Stimulated activated CD8-positive, alpha-beta memory T cell treated with anti-CD3 and anti-CD28 coated beads, Interleukin-2, amount 100 ng/mL, for 48 hours (primary cell): ENCODE measurements around the gene RAB6B.

Source experiments
- DNase-seq, 2 donors: peaks; one replicate each; pipeline ENCODE4 v3.0.0-alpha.2; 2020; ENCODE audit warnings: low read depth in 2 of 2

The RAB6B gene

DNA sequence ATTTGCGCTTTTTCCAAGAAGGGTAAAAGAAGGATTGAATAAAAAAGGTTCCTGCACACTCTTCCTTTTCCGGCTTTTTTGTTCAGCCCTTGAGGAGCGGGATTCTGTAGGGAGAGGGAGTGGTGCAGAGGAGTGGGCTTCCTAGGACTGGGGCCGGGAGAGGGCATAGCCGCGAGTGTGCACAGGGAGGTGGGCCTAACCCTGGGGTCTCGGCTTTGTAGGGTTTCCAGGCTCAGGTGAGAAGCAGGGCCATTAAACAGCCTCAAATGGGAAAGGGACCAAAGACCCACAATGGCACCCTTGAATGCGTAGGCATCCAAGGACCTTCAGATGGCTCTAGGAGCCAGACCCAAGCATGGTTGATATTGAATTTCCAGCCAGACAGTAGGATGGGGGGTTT lies 35.4 kb upstream of the RAB6B start:
- DNase-seq, result no peak

DNA sequence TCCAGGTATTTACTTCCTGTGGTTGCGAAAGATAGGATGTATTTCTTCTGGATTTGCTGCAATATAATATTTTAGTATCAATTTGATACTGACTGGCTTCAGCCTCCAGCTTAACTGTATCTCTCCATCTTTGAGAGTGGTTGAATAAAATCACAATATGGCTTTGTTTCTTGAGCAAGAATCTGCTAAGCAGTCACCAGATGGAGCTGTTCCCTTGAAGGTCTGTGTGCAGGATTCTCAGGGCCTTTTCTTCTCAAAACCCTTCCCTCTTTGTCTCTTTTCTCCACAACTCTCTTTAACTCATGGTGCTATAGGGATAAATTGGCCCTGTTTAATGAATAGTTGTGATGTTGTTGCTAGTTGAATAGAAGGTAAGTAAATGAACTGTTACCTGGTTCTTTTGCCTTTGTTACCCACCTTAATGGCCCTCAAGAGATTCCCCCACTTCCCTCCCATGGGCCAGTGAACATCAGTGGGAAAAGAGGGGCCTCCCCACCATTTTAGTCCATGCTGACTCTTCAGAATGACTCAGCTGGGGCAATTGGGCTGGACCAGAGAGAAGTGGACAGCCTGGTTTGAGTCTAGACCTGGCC lies 34.8 kb upstream of the RAB6B start:
- DNase-seq, result no peak

DNA sequence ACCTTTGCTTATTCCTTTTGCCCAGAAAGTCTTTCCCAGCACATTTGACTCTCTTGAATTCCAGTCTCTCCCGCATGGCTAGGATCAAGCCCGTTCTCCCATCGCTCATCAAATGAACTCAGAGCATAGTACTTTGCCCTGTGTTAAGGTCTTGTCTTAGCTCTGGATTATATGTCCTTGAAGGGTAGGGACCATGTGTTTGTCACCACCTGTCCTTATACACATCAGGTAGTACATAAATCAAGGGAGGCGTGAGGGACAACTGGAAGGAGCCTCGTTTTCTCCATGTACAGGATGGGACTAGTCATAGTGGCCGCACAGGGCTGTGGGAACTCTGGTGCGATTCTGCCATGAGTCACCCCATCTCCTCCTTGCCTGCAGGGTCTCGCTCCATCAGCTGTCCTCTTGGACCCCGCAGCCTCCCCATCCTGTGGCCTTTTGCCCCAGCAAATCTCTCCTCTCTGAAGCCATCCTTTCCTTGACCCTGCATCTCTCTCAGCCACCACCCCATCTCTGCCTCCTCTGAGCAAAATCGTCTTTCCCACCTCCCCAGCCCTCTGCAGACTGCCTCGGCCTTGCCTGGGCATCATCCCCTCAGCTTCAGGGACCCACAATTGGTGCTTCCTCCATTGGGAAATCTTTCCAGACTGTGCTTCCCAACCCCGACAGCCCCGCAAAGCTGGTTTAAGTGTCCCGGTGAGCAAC lies 33.4 kb upstream of the RAB6B start:
- DNase-seq, result no peak

DNA sequence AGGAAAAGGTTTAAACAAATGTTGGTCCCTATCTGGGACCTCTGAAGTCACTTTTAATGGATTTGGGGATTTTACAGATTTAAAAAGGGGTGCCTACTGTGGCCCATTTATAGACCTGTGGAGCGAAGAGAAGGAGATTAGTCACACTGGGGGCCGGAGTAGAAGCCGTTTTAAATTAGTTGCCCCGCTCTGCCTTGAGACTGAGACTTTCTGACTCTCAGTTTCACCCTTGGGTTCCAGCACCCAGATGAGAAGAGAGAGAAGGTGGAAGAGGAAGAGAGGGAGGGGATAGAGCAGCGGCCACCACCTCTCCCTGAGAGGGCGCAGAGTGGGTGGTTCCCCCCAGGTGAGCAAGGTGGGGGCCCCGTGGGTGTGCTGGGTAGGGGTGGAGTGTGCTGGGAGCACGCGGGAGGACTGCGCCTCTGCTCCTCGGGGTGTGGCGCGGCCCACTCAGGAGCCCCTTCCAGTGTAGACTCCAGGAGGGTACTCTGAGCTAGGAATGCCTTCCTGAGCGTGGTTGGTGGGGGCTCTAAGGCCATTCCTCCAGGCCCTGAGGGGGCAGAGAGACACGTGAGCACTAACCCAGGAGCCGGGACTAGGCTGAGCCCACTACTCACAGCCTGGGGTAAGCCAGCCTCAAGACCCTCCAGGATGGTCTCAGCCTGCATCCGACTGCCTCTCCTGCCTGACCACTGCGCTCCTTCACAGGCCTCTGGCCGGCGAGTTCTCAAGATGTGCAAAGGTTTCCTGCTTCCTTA lies 32.6 kb upstream of the RAB6B start:
- DNase-seq, result no peak

DNA sequence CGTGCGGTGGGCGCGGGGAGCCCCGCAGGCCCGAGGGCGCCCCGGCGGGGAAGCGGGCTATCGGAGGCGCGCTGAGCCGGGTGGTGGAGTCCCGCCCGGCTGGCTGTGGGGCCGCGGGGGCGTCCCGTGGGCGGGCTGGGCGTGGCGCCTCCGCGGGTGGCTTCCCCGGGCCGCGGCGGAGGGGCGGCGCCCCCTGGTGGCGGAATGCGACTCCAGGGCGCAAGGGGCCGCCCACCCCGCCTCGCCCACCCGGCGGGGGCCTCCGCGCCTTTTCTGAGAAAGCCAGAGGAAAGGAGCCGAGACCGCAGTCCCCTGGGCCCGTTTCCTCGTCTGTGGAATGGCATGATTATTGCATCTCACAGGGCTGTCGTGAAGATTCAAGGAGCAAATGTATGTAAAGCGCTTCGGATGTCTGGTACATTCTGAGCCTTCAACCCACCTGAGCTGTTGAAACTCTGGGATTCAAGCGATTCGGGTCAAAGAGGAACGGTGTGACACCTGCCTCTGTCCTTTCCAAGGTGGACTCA lies 31.9 kb upstream of the RAB6B start:
- DNase-seq, result peak; percentile 58 to 74

DNA sequence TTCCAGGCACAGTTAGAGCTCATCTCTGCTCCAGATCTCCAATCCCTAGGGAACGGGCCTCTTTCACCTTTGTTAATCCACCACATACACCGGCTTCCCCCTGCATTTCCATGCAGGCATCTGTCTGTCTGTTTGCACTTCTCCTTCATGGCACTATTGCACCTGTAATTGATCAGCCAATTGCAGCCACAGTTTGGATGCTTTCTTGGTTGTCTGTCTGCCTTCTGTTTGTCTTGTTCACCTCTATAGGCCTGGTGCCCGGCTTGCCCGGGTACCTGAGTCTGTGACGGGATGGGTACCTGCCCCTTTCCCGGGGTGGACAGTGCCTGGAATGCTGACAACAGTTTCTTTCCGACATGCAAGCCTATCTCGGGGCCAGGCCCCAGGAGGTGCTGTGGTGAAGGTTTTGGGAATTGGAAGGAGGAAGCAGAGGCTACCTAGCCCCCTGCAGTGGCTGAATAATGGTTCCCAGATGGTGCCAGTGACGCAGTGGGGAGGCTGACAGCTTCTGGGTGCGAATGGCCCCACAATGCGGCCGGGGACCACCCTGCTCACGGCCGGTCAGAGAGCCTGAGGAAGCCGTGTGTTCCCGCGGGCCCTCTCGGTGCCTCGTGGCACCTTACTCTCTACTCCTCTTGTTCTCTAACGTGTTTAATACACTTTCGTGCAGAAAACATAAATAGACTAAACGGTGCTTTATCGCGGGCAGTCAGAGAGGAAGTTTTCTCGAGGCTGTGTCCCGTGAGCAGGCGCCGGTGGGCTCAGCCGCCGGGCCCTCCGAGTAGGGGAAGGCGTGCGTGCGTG lies 31.3 kb upstream of the RAB6B start:
- no peak for DNase-seq

DNA sequence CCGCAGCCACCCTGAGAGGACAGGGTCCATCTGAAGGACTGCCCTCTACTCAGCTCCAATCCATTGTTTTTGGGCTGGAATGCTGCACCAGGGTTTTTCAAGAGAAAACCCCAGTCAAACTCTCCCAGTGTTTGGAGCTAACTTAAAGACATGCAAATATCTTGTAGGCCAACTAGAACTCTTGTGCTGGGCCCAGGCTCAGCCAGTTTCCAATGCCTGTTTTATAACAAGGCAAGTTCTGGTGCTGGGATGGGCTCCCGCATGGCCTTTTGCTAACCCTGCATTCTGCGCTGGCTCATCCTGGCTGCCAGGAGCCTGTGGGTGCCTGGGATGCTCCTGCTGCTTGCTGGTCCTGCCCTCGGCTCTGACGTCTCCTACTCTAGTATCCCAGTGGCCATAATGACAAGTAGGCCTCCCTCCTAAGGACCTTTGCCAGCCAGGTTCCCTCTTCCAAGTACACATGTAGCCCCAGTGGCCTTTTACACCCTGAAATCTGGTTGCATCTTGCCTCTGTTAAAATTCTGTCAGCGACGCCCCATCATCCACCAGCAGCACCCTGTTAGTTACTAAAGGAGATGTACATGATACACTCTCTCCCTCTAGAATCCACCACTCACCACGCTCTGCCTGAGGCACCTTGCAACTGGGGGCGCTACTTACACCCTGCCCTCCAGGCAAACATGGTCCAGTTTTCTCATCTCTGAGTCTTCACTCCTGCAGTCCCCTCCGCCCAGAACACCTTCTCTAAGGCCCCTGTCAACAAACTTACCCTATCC lies 30.5 kb upstream of the RAB6B start:
- DNase-seq, result no peak

DNA sequence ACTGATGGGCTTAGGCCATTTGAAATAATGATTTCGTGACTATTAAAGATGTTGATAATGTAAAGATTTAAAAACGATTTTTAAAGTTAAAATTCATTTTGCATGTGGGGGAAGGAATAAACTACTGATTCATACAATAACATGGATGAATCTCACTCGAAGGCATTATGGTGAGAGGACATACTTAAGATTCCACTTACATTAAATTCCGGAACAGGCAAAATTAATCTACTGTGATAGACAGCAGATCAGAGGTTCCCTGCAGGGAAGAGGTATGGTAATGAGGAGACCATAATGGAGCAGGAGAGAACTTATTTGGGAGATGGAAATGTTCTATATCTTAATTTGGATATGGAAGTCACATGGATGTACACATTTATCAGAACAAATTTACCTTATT lies 28.4 kb upstream of the RAB6B start:
- no peak for DNase-seq

DNA sequence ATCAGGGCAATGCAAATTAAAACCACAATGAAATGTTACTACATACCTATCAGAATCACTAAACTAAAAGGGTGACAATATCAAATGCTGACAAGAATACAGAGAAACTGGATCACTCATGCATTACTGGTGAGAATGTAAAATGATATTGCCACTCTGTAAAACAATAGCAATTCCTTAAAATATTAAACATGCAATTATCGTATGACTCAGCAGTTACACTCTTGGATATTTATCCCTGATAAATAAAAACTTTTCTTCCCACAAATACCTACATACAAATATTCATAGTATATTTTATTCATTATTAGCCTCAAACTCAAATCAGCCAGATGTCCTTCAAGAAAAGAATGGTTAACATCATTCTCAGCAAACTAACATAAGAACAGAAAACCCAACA lies 25.9 kb upstream of the RAB6B start:
- no peak for DNase-seq

DNA sequence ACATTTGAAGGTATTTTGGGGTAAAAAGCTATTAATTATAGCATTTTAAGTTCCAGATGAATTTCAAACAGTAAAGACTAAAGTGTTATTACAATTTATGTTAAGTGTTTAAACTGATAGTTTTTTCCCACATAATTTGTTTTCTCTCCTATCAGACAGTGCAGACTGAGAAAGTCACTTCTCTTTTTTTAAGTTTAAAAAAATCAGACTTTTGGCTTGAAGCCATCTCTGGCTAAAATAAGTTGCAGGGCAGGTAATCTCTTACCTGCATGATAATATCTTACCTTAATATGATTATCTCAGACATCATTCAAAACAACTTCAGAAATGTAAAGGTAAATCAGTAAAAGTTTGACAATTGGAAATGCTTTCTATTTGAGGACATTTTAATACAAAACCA lies 21.5 kb upstream of the RAB6B start:
- no peak for DNase-seq

DNA sequence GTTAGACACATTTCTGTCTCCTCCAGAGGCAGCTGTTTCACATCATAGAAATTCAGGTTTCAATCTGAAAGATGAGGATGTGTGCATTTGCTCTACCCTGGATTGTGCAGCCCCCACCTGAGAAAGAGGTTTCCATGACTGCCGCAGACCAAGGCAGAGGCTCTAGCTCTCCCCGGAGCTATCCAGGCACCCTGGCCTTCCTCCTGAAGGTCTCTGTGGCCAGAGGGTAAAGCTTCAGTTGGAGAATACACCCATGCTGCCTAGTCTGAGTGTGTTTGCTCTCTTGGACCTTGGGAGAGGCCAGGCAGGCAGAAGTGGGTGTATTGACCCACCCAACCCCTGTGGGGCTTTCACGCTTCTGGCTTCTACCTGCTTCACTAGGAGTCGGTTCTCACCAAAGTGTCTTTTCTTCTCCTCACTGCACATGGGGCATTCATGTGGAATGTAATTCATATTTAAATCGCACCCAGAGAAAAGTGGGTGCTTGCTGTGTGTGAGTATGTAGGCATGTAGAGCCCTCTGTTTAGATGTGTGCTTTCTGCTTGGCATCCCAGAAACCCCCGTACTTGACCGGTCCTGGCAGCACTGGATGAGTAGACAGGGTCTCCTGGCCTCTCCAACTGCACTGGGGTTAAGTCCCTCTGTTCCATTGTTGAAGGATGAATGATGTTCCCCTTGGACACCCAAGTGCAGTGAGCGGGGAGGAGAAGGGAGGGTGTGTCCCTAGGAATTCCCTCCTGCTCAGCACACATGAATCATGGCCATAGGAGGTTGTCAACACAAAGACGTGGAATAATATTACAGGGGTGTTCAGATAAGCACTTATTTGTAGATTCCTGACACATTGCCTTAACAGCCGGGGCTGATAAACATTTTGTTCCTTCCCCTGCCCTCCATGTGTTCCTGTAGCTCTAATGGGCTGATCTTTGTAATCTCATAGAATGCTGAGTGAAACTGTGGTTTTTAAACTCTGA lies 20.3 kb upstream of the RAB6B start:
- DNase-seq, result no peak

DNA sequence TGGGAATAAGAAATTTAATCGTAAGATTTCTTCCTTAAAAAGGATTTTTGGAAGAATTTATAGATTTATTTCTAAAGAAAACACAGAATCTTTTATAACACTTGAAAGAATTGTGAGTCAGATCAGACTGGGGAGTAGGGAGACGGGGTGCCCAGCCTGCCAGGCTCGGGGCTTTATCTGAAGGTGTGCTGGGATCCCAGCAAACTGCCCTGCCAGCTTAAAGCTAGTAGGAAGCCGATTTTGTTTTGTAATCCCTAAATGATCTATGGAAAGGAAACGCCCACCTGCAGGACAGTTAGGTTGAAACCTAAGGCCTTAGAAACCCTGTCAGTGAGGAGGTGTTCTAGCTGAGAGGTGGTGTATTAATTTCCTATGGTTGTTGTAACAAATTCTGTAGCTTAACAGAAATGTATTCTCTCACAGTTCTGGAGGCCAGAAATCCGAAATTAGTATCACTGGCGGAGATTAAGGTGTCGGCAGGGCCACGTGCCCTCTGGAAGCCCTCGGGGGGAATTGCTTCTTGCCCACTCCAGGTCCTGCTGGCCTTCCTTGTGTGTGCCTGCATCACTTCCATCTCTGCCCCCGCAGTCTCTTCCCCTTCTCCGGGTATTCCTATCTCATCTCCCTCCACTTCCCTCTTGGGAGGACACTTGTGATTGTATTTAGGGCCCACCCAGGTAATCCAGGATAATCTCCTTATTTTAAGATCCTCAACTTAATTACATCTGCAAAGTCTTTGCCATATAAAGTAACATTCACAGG lies 19.3 kb upstream of the RAB6B start:
- DNase-seq, result no peak

DNA sequence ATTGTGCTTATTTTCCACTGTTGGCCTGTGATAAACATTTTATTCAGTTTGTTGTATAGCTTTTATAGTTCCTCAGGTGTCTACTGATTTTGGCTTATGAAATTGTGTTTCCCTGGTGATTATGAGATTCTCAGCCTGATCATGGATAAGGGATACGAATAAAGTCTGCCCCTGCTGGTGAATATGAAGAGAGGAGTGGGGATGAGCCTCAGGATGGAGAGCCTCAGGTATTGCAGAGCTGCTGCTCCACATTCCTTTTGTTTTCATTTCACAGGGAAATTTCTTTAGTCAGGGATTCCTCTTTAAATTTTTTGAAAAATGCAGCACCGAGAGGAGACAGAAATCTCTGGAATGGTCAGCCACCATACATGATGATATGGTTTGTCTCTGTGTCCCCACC lies 14.7 kb upstream of the RAB6B start:
- no peak for DNase-seq

DNA sequence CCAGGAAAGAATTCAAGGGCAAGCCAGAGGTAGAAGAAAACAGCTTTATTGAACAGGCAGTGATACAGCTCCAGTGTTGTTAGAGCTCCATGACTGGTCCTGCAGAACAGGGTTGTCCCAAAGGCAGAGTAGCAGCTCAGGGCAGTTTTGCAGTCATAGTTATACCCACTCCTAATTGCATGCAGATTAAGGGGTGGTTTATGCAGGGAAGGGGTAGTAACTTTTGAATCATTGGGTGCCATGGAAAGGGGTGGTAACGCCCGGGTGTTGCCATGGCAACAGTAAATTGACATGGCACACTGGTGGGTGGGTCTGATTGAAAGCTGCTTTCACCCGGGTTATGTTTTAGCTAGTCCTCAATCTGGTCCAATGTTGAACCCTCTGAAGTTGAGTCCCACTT lies 9.7 kb upstream of the RAB6B start:
- no peak for DNase-seq

DNA sequence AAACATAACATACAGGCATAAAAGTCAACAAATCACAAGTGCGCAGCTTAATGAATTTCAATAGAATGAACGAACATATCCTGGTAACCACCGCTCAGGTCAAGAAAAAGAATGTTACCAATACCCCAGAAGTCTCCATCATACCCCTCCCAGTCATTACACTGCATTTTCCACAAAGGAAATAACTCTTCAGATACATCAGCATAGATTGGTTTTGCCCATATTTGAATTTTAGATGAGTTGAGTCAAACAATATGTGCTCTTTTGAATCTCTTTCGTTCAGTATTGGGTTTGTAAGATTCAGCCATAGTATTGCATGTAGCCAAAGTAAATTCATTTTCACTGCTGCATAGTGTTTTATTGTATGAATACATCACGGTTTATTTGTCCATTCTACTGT lies 6.2 kb upstream of the RAB6B start:
- DNase-seq, result no peak

DNA sequence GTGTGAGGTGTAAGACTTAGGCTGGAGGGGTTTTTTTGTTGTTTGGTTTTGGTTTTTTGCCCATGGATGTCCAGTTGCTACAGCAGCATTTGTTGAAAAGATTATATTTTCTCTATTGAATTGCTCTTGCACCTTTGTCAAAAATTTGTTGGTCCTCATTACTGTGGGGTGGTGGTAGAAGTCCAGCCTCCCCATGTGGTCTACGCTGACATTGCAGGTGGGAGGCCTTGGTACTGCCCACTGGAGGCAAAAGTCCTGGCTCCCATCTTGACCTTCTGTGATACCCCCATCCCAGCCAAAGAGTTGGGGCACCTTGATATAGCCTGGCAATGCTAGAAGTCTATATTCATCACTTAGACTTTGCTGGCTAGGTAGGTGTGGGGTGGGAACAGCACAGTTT lies 5.4 kb upstream of the RAB6B start:
- no peak for DNase-seq

DNA sequence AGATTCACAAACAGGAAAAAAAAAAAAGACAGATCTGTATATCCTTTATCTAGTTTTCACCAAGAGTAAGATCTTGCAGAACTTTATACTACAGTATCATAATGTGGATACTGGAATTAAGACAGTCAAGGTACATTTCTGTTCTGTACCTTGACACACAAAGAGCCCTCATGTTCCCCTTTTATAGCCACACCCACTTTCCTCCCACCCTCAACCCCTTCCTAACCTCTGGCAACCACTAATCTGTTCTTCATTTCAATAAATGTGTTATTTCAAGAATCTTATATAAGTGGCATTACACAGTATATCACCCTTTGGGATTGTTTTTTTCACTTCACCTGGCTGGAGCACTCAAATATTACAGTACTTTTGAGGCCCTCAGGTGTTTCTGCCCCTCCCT lies 3.6 kb upstream of the RAB6B start:
- no peak for DNase-seq

DNA sequence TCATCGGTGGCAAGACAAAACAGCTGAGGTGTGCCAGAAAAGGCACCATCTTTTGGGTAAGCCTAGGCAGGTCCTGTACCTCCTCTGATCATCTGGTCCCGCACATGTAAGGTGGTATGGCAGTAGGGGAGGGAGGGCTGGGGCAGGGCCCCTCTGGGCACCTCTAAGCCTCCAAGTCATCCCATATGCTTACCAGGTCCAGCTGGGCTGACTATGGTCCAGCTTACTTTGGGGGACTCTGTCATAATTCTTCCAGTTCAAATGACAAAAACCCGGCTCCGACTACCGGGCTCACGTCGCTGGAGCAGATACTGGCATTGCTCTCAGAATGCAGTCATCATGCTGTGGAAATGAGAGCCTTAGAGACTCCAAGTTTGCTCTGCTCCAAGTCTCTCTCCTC lies 1.9 kb upstream of the RAB6B start:
- no peak for DNase-seq

DNA sequence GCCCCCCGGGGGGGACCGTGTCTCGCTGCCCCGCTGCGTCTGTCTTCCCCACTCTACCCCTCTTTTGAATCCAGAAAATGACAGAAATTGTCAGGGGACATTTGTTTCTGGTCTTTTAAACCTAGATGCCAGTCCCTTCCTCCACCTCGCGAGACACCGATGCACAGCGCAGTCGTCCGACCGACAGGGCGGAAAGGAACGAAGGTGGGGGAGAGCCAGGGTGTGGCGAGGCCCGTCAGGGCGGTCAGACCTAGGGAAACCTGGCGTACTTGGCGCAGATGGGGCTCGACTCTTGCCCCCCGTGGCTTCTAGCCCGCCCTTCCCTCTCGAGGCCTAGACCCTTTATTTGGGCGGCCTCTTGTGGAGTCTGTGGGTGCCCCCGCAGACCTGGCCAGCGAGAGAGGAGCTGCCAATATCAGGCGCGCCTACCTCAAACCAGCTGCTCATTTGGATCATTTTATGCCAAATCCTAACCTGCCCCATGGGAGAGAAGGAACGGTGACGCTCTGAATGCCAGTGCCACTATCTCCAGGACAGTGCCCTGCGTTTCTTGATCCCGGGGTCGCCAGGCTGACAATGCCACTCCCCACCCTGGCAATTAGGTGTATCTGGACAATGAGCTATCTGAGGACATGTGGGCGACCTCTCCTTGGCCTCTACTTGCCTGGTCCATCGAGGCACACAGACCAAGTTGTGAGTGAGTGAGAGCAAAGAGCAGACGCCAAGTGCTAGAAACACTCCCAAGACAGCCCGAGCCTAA lies 500 bp upstream of the RAB6B start:
- no peak for DNase-seq
